SIG-M5 treated with dmso at 0.1 percent for 504 hours (cell line): Measurements from ENCODE around the gene ZFX.
A peak's percentile ranks its signal among the peaks of the same experiment; 100 is the strongest.

Experiments
- DNase-seq: peaks from one replicate; lab custom pipeline; 2025; ENCODE audit not compliant: unreplicated experiment; lab: John Stamatoyannopoulos, UW

The ZFX gene

GRCh38 chrX:24198101-24198500, 48.6 kb downstream of the ZFX start:
- no peak for DNase-seq

GRCh38 chrX:24200133-24200532, 50.6 kb downstream of the ZFX start:
- DNase-seq, result no peak

GRCh38 chrX:24201216-24201615, 51.7 kb downstream of the ZFX start:
- DNase-seq, result no peak

- no peak for DNase-seq
Observed at GRCh38 chrX:24202465-24203031, 53.0 kb downstream of the ZFX start.

GRCh38 chrX:24203072-24203808, 53.7 kb downstream of the ZFX start:
- DNase-seq, result no peak

GRCh38 chrX:24204331-24204730, 54.8 kb downstream of the ZFX start:
- DNase-seq, result no peak

- no peak for DNase-seq
Observed at GRCh38 chrX:24204958-24205357, 55.4 kb downstream of the ZFX start.

- DNase-seq, result no peak
Observed at GRCh38 chrX:24207826-24208225, 58.3 kb downstream of the ZFX start.

- no peak for DNase-seq
Observed at GRCh38 chrX:24208496-24209240, 59.1 kb downstream of the ZFX start.

- no peak for DNase-seq
Observed at GRCh38 chrX:24210190-24210589, 60.7 kb downstream of the ZFX start.

GRCh38 chrX:24214568-24214967, 65.0 kb downstream of the ZFX start:
- DNase-seq, result no peak

GRCh38 chrX:24215272-24215671, 65.7 kb downstream of the ZFX start:
- DNase-seq, result no peak

GRCh38 chrX:24216037-24216436, 66.5 kb downstream of the ZFX start:
- DNase-seq, result no peak

GRCh38 chrX:24216827-24217226, 67.3 kb downstream of the ZFX start:
- DNase-seq, result no peak

GRCh38 chrX:24219320-24219719, 69.8 kb downstream of the ZFX start:
- DNase-seq, result no peak

- DNase-seq, result no peak
Observed at GRCh38 chrX:24221872-24222271, 72.3 kb downstream of the ZFX start.

GRCh38 chrX:24225265-24225664, 75.7 kb downstream of the ZFX start:
- no peak for DNase-seq

- no peak for DNase-seq
Observed at GRCh38 chrX:24226176-24226575, 76.6 kb downstream of the ZFX start.

GRCh38 chrX:24228596-24228995, 79.1 kb downstream of the ZFX start:
- DNase-seq, result no peak

GRCh38 chrX:24229400-24229879, 79.9 kb downstream of the ZFX start:
- no peak for DNase-seq

GRCh38 chrX:24229976-24230375, 80.4 kb downstream of the ZFX start:
- no peak for DNase-seq

GRCh38 chrX:24231131-24231540, 81.6 kb downstream of the ZFX start:
- DNase-seq, result peak; percentile 16
